ENCODE results near the gene AGBL1.

- no peak for TF ChIP-seq CTCF (conservative IDR thresholded peaks at IDR 0.05; ENCODE audit: low read depth in 2 of 2)
- no peak for TF ChIP-seq POLR2AphosphoS5 (IDR thresholded peaks at IDR 0.05; ENCODE audit: low read depth)
- no peak for TF ChIP-seq EZH2 (IDR thresholded peaks at IDR 0.05; ENCODE audit: low read depth, unreplicated experiment)
- no peak for TF ChIP-seq JUNB (IDR thresholded peaks at IDR 0.05; ENCODE audit: unreplicated experiment)
- TF ChIP-seq CREB1 (CRISPR knock-in tag; IDR thresholded peaks at IDR 0.05; ENCODE audit: low read depth) = no peak
- no peak for TF ChIP-seq REST (IDR thresholded peaks at IDR 0.05; ENCODE audit: unreplicated experiment)
- no peak for TF ChIP-seq ETS1 (IDR thresholded peaks at IDR 0.05)
- no peak for TF ChIP-seq ZNF331 (CRISPR knock-in tag; IDR thresholded peaks at IDR 0.05; ENCODE audit: low read depth)
- TF ChIP-seq EZH2phosphoT487 (IDR thresholded peaks at IDR 0.05; ENCODE audit: unreplicated experiment) = no peak
- TF ChIP-seq NANOG (IDR thresholded peaks at IDR 0.05; ENCODE audit: borderline replicate concordance) = no peak
- TF ChIP-seq ZNF114 (CRISPR knock-in tag; IDR thresholded peaks at IDR 0.05) = no peak
- no peak for TF ChIP-seq ZNF462 (CRISPR knock-in tag; IDR thresholded peaks at IDR 0.05)
Observed at GRCh38 chr15:86439614-86440013, 359.9 kb downstream of the AGBL1 start.

All from GM23338 (cell line).